GM03348 (cell line): Measurements from ENCODE around the gene CAMP.
"Not testable (repeated sequence)": the region's sequence is repeated elsewhere in the genome, so short reads cannot be mapped to it uniquely, and the experiment has no call there.

ENCODE experiments used
- DNase-seq: peaks from one replicate; pipeline ENCODE4 v3.0.0; 2012; ENCODE audit warnings: low spot score

The CAMP gene

GRCh38 chr3:48256557-48256956, 33.3 kb downstream of the CAMP start:
- no peak for DNase-seq

GRCh38 chr3:48258530-48258929, 35.2 kb downstream of the CAMP start:
- no peak for DNase-seq

GRCh38 chr3:48267782-48268181, 44.5 kb downstream of the CAMP start:
- DNase-seq, result no peak

- DNase-seq, result no peak
Measured at GRCh38 chr3:48268381-48268935, 45.2 kb downstream of the CAMP start.

GRCh38 chr3:48268936-48269561, 45.8 kb downstream of the CAMP start:
- no peak for DNase-seq

GRCh38 chr3:48269592-48269991, 46.3 kb downstream of the CAMP start:
- no peak for DNase-seq

- no peak for DNase-seq
Measured at GRCh38 chr3:48270306-48270705, 47.0 kb downstream of the CAMP start.

- not testable (repeated sequence) for DNase-seq
Measured at GRCh38 chr3:48271223-48271622, 47.9 kb downstream of the CAMP start.

GRCh38 chr3:48271763-48272498, 48.6 kb downstream of the CAMP start:
- no peak for DNase-seq

- DNase-seq, result peak; percentile 82
Measured at GRCh38 chr3:48273594-48274211, 50.4 kb downstream of the CAMP start.

GRCh38 chr3:48274452-48274851, 51.2 kb downstream of the CAMP start:
- no peak for DNase-seq
